ENCODE results near the gene PRKRIP1. TPM values are rescaled to one million over a fixed set of nuclear protein-coding genes. Genes with fewer than 3 reads are reported as not detected.

Gene PRKRIP1
- total and polyA plus RNA-seq, 4 donors = 14.6 to 29.2 (median 23.6) TPM

GRCh38 chr7:102413091-102413490 lies 16.9 kb downstream of the PRKRIP1 start:
- ATAC-seq (ENCODE audit: insufficient read depth, low FRiP score) (no peak), DNase-seq (no peak)
- H3K9ac ChIP-seq (ENCODE audit: insufficient read depth in 1 of 2, low read length in 2 of 2) = no peak overlapping the region
- H3K4me1 ChIP-seq (ENCODE audit: control insufficient read depth in 5 of 5, insufficient read depth in 5 of 5, low read length in 5 of 5) = no peaks in the 10 kb centered on the region
- 94 to 98% methylated on average over 5 of the region's 5 CpGs for WGBS, 2 donors
- TF ChIP-seq CTCF (IDR thresholded peaks at IDR 0.05; ENCODE audit: control extremely low read depth, extremely low read depth) = no peak
- no peak overlapping the region for H3K4me3 ChIP-seq
- peaks cover 2 to 38% (median 34%) of the 10 kb centered on the region in 4 donors for H3K36me3 ChIP-seq (ENCODE audit: control insufficient read depth in 4 of 4, insufficient read depth in 4 of 4, low read length in 4 of 4)
- H3K9me3 ChIP-seq (ENCODE audit: control insufficient read depth in 4 of 4, insufficient read depth in 3 of 4, low read length in 3 of 4) = peaks cover 0 to 6% (median 0%) of the 10 kb centered on the region in 4 donors
- H3K27me3 ChIP-seq (ENCODE audit: control insufficient read depth in 3 of 3, insufficient read depth in 3 of 3, low read length in 2 of 3) = no peaks in the 10 kb centered on the region
- H3K27ac ChIP-seq (ENCODE audit: low read depth in 1 of 2, low read length in 1 of 2) = no peak overlapping the region

DNA sequence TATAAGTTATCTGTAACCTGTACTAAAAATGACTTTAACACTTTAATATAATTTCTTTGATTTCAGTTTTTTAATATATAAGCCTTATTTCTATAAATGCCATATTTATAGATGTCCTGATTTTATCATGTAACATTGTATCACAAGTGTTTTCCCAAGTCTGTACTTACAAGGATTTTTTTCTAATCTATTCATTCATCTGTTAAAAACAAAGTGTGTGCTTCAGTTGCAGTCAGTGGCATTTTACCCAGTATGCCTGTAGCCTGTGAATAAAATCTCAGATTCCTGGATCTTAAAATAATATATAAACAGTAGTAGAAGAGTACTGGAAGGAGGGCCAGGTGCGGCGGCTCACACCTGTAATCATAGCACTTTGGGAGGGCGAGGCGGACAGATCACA lies 17.4 kb downstream of the PRKRIP1 start:
- no peak for TF ChIP-seq CTCF (IDR thresholded peaks at IDR 0.05; ENCODE audit: control extremely low read depth, extremely low read depth)
- Histone ChIP-seq H3K4me1 (ENCODE audit: control insufficient read depth in 5 of 5, insufficient read depth in 5 of 5, low read length in 5 of 5) (no peaks in the 10 kb centered on the region), H3K4me3 (no peak overlapping the region), H3K9me3 (ENCODE audit: control insufficient read depth in 4 of 4, insufficient read depth in 3 of 4, low read length in 3 of 4) (peaks cover 0 to 6% (median 0%) of the 10 kb centered on the region in 4 donors), H3K27me3 (ENCODE audit: control insufficient read depth in 3 of 3, insufficient read depth in 3 of 3, low read length in 2 of 3) (no peaks in the 10 kb centered on the region), H3K27ac (ENCODE audit: low read depth in 1 of 2, low read length in 1 of 2) (no peak overlapping the region), H3K9ac (ENCODE audit: insufficient read depth in 1 of 2, low read length in 2 of 2) (no peak overlapping the region), H3K36me3 (ENCODE audit: control insufficient read depth in 4 of 4, insufficient read depth in 4 of 4, low read length in 4 of 4) (peaks cover 7 to 36% (median 33%) of the 10 kb centered on the region in 4 donors)
- 95 to 98% methylated on average over 4 of the region's 4 CpGs for WGBS, 2 donors
- ATAC-seq (ENCODE audit: insufficient read depth, low FRiP score) = no peak
- DNase-seq = no peak

DNA sequence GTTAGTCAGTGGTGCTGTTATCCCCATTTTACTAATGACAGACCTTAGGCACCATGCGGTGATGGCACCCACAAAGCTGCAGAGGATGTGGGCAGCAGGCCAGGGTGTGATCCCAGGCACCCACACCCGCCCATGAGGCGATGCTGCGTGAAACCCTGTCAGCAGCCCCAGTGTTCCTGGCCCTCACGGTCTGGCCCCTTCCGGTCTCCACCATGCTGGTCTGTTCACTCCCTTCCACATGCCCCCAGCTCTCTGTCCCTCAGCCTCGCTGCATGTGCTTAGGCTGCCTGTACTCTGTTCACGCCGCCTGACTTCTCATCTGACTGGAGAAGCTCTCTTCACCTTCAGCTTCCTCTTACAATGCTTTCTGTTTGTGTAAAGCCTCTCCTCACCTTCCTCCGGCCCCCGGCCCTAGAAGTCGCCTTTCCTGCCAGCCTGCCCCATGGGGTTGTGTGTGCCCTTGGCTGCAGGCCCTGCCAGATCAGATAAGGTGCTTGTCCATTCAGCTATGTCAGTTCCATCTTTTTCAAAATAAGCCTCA lies 19.6 kb downstream of the PRKRIP1 start:
- no peak for TF ChIP-seq CTCF (IDR thresholded peaks at IDR 0.05; ENCODE audit: control extremely low read depth, extremely low read depth)
- no peaks in the 10 kb centered on the region for H3K9me3 ChIP-seq (ENCODE audit: control insufficient read depth in 4 of 4, insufficient read depth in 3 of 4, low read length in 3 of 4)
- no peak overlapping the region for H3K4me3 ChIP-seq
- no peaks in the 10 kb centered on the region for H3K4me1 ChIP-seq (ENCODE audit: control insufficient read depth in 5 of 5, insufficient read depth in 5 of 5, low read length in 5 of 5)
- H3K9ac ChIP-seq (ENCODE audit: insufficient read depth in 1 of 2, low read length in 2 of 2) = no peak overlapping the region
- DNase-seq (no peak), ATAC-seq (ENCODE audit: insufficient read depth, low FRiP score) (no peak)
- 45 to 56% methylated on average over 12 of the region's 12 CpGs for WGBS, 2 donors
- H3K36me3 ChIP-seq (ENCODE audit: control insufficient read depth in 4 of 4, insufficient read depth in 4 of 4, low read length in 4 of 4) = peaks cover 7 to 32% (median 22%) of the 10 kb centered on the region in 4 donors
- peak overlapping the region in 1 of 2 donors; percentile 59 for H3K27ac ChIP-seq (ENCODE audit: low read depth in 1 of 2, low read length in 1 of 2)
- no peaks in the 10 kb centered on the region for H3K27me3 ChIP-seq (ENCODE audit: control insufficient read depth in 3 of 3, insufficient read depth in 3 of 3, low read length in 2 of 3)

GRCh38 chr7:102416406-102416805 lies 20.2 kb downstream of the PRKRIP1 start:
- H3K9ac ChIP-seq (ENCODE audit: insufficient read depth in 1 of 2, low read length in 2 of 2) = no peak overlapping the region
- H3K27ac ChIP-seq (ENCODE audit: low read depth in 1 of 2, low read length in 1 of 2) = peak overlapping the region in 1 of 2 donors; percentile 27
- WGBS, 2 donors = 92 to 94% methylated on average over 6 of the region's 6 CpGs
- peaks cover 7 to 32% (median 20%) of the 10 kb centered on the region in 4 donors for H3K36me3 ChIP-seq (ENCODE audit: control insufficient read depth in 4 of 4, insufficient read depth in 4 of 4, low read length in 4 of 4)
- no peaks in the 10 kb centered on the region for H3K4me1 ChIP-seq (ENCODE audit: control insufficient read depth in 5 of 5, insufficient read depth in 5 of 5, low read length in 5 of 5)
- H3K27me3 ChIP-seq (ENCODE audit: control insufficient read depth in 3 of 3, insufficient read depth in 3 of 3, low read length in 2 of 3) = no peaks in the 10 kb centered on the region
- no peaks in the 10 kb centered on the region for H3K9me3 ChIP-seq (ENCODE audit: control insufficient read depth in 4 of 4, insufficient read depth in 3 of 4, low read length in 3 of 4)
- no peak for TF ChIP-seq CTCF (IDR thresholded peaks at IDR 0.05; ENCODE audit: control extremely low read depth, extremely low read depth)
- H3K4me3 ChIP-seq = no peak overlapping the region
- ATAC-seq (ENCODE audit: insufficient read depth, low FRiP score) = no peak
- no peak for DNase-seq
